ENCODE results near the gene VAV1.

GRCh38 chr19:6774821-6775707 lies 2.6 kb downstream of the VAV1 start:
- TF ChIP-seq, protein P1, sequence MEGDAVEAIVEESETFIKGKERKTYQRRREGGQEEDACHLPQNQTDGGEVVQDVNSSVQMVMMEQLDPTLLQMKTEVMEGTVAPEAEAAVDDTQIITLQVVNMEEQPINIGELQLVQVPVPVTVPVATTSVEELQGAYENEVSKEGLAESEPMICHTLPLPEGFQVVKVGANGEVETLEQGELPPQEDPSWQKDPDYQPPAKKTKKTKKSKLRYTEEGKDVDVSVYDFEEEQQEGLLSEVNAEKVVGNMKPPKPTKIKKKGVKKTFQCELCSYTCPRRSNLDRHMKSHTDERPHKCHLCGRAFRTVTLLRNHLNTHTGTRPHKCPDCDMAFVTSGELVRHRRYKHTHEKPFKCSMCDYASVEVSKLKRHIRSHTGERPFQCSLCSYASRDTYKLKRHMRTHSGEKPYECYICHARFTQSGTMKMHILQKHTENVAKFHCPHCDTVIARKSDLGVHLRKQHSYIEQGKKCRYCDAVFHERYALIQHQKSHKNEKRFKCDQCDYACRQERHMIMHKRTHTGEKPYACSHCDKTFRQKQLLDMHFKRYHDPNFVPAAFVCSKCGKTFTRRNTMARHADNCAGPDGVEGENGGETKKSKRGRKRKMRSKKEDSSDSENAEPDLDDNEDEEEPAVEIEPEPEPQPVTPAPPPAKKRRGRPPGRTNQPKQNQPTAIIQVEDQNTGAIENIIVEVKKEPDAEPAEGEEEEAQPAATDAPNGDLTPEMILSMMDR (IDR thresholded peaks at IDR 0.05) = no peak
- TF ChIP-seq POLR2AphosphoS5 (IDR thresholded peaks at IDR 0.05) = no peak
- no peak for TF ChIP-seq POLR2A (IDR thresholded peaks at IDR 0.05)
